ENCODE measurements around the gene C16orf95.

Gene C16orf95

GRCh38 chr16:87279094-87279658, 38.0 kb downstream of the C16orf95 start:
- DNase-seq, result no peak

GRCh38 chr16:87278191-87279093, 38.8 kb downstream of the C16orf95 start:
- DNase-seq, result peak; percentile 55

GRCh38 chr16:87276924-87277323, 40.3 kb downstream of the C16orf95 start:
- DNase-seq, result no peak

GRCh38 chr16:87276091-87276701, 41.0 kb downstream of the C16orf95 start:
- no peak for DNase-seq

GRCh38 chr16:87274794-87275193, 42.4 kb downstream of the C16orf95 start:
- DNase-seq, result no peak

GRCh38 chr16:87273471-87274030, 43.6 kb downstream of the C16orf95 start:
- DNase-seq, result no peak

- no peak for DNase-seq
Measured at GRCh38 chr16:87271256-87271655, 45.9 kb downstream of the C16orf95 start.

GRCh38 chr16:87267566-87267965, 49.6 kb downstream of the C16orf95 start:
- no peak for DNase-seq

GRCh38 chr16:87266846-87267245, 50.3 kb downstream of the C16orf95 start:
- DNase-seq, result no peak

- no peak for DNase-seq
Measured at GRCh38 chr16:87265261-87265660, 51.9 kb downstream of the C16orf95 start.

GRCh38 chr16:87264634-87265033, 52.6 kb downstream of the C16orf95 start:
- DNase-seq, result no peak

- no peak for DNase-seq
Measured at GRCh38 chr16:87263418-87264052, 53.7 kb downstream of the C16orf95 start.

- DNase-seq, result no peak
Measured at GRCh38 chr16:87259431-87259830, 57.8 kb downstream of the C16orf95 start.

- peak; percentile 79 for DNase-seq
Measured at GRCh38 chr16:87258653-87259052, 58.5 kb downstream of the C16orf95 start.

GRCh38 chr16:87255866-87256265, 61.3 kb downstream of the C16orf95 start:
- DNase-seq, result no peak

- DNase-seq, result no peak
Measured at GRCh38 chr16:87254734-87255133, 62.5 kb downstream of the C16orf95 start.

- DNase-seq, result no peak
Measured at GRCh38 chr16:87254296-87254695, 62.9 kb downstream of the C16orf95 start.

- DNase-seq, result no peak
Measured at GRCh38 chr16:87253536-87253935, 63.7 kb downstream of the C16orf95 start.
